ENCODE measurements around the gene SLK.

SLK gene

DNA sequence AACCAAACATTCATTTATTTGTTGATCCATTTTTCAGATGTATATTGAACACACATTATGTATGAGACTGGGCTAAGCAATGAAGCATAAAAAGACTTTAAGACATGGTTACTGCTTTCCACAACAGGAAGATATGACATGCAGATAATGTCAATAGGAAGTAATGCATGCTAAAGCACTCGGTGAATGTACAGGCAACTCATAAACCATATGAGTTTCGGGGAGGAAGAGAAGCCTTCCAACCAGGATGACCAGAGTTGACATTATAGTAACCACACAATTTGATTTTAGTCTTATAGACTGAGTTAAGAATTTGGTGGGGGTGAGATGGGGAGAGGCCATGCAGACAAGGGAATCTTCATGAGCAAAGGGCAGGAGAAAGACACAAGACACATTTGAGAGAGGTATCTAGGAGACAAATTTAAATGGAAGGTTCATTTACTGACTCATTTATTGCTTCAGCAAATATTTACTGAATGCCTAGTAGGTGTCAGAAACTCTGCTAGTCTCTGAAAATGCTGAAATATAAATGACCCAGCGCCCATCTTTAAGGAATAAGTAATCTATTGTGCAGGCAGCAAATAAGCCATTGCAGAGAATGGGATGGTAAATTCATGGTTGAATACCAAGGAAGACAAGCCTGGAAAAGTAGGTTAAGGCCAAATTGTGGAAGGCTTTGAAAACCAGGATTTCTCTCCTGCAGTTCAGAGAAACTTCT is 19.0 kb upstream of the SLK start:
- no peaks in the 10 kb centered on the region for H3K27me3 ChIP-seq
- TF ChIP-seq, protein P1, sequence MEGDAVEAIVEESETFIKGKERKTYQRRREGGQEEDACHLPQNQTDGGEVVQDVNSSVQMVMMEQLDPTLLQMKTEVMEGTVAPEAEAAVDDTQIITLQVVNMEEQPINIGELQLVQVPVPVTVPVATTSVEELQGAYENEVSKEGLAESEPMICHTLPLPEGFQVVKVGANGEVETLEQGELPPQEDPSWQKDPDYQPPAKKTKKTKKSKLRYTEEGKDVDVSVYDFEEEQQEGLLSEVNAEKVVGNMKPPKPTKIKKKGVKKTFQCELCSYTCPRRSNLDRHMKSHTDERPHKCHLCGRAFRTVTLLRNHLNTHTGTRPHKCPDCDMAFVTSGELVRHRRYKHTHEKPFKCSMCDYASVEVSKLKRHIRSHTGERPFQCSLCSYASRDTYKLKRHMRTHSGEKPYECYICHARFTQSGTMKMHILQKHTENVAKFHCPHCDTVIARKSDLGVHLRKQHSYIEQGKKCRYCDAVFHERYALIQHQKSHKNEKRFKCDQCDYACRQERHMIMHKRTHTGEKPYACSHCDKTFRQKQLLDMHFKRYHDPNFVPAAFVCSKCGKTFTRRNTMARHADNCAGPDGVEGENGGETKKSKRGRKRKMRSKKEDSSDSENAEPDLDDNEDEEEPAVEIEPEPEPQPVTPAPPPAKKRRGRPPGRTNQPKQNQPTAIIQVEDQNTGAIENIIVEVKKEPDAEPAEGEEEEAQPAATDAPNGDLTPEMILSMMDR (IDR thresholded peaks at IDR 0.05; ENCODE audit: low read depth, low read length), result no peak
- no peaks in the 10 kb centered on the region for H3K36me3 ChIP-seq
- no peak for DNase-seq
- H3K4me1 ChIP-seq, result no peaks in the 10 kb centered on the region
- no peak overlapping the region for H3K4me3 ChIP-seq (ENCODE audit: low read depth, low read length)
- H3K9me3 ChIP-seq, result no peaks in the 10 kb centered on the region

DNA sequence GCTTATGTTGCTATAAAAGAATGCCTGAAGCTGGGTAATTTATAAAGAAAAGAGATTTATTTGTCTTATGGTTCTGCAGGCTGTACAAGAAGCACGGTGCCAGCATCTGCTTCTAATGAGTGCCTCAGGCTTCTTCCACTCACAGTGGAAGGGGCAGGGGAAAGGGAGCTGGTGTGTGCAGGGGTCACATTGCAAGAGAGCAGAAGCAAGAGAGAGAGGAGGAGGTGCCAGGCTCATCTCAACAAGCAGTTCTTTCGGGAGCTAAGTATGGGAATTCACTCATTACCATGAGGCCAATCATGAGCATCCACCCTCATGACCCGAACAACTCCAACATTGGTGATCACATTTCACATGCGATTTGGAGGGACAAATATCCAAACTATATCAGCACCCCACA is 17.2 kb upstream of the SLK start:
- no peaks in the 10 kb centered on the region for H3K4me1 ChIP-seq
- DNase-seq, result no peak
- no peaks in the 10 kb centered on the region for H3K36me3 ChIP-seq
- TF ChIP-seq, protein P1 (IDR thresholded peaks at IDR 0.05; ENCODE audit: low read depth, low read length), result no peak
- H3K9me3 ChIP-seq, result no peaks in the 10 kb centered on the region
- no peak overlapping the region for H3K4me3 ChIP-seq (ENCODE audit: low read depth, low read length)
- H3K27me3 ChIP-seq, result no peaks in the 10 kb centered on the region

DNA sequence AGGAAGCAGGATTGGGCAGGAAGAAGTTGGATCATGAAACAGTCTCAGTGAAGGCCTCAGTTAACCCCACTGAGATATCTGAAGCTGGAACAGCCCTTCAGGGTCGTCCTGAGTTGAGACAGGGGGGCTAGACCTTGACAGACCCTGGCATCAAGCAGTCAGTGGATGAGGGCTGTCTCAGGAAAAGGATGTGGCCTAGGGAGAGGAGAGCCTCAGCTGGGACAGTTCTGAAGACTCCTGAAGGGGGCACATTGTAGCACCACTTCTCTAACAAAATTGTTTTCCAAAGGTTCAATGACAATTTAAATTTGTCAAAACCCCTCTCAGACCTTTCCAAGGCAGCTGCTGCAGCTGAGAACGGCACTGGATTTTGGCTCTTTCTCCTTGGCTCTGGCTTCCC is 15.8 kb upstream of the SLK start:
- Histone ChIP-seq H3K36me3 (no peaks in the 10 kb centered on the region), H3K9me3 (no peaks in the 10 kb centered on the region), H3K4me1 (no peaks in the 10 kb centered on the region), H3K27me3 (no peaks in the 10 kb centered on the region), H3K4me3 (ENCODE audit: low read depth, low read length) (no peak overlapping the region)
- TF ChIP-seq, protein P1 (IDR thresholded peaks at IDR 0.05; ENCODE audit: low read depth, low read length), result no peak
- no peak for DNase-seq

DNA sequence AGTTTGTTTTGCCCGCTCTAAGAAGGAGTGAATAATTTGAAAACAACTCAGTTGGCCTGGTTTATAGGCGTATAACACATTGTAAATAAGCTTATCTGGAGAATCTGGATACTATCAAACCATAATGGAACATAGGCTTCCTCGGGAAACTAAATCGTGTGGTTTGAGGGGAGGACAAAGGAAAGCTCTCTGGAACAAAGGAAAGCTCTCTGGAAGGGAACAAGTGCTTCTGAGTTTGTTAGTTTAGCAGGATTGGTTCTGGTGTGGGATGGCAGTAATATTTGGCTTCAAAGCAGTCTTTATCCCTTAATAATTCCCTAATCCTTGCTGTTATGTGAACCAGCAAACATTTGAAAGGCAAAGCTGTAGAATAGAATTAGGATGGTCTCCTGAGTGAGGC is 15.0 kb upstream of the SLK start:
- DNase-seq, result no peak
- H3K4me3 ChIP-seq (ENCODE audit: low read depth, low read length), result no peak overlapping the region
- H3K27me3 ChIP-seq, result no peaks in the 10 kb centered on the region
- H3K36me3 ChIP-seq, result no peaks in the 10 kb centered on the region
- TF ChIP-seq, protein P1 (IDR thresholded peaks at IDR 0.05; ENCODE audit: low read depth, low read length), result no peak
- H3K4me1 ChIP-seq, result no peaks in the 10 kb centered on the region
- no peaks in the 10 kb centered on the region for H3K9me3 ChIP-seq

DNA sequence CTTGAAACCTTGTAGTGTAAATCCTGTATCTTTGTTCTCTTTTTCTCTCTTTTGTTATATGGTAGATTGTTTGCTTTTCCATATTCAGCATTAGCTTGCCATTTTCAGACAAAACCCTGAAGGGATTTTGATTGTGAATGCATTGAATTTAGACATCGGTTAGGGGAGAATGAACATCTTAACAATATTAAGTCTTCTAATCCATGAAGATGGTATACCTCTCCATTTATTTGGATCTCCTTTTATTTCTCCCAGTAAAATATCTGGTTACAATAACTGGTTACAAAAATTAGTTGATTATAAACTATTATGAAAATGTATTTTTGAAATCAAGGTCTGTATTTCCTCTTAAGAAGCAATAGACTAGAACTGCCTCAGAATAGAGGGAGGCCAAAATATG is 12.4 kb upstream of the SLK start:
- Histone ChIP-seq H3K9me3 (no peaks in the 10 kb centered on the region), H3K4me3 (ENCODE audit: low read depth, low read length) (no peak overlapping the region), H3K27me3 (no peaks in the 10 kb centered on the region), H3K4me1 (no peaks in the 10 kb centered on the region), H3K36me3 (no peaks in the 10 kb centered on the region)
- TF ChIP-seq, protein P1 (IDR thresholded peaks at IDR 0.05; ENCODE audit: low read depth, low read length), result no peak
- DNase-seq, result no peak

GRCh38 chr10:103958996-103959395 is 7.9 kb upstream of the SLK start:
- Histone ChIP-seq H3K36me3 (no peaks in the 10 kb centered on the region), H3K27me3 (no peaks in the 10 kb centered on the region), H3K4me1 (no peaks in the 10 kb centered on the region), H3K9me3 (no peaks in the 10 kb centered on the region), H3K4me3 (ENCODE audit: low read depth, low read length) (no peak overlapping the region)
- DNase-seq, result no peak
- TF ChIP-seq, protein P1 (IDR thresholded peaks at IDR 0.05; ENCODE audit: low read depth, low read length), result no peak
